Lower leg skin (tissue), 4 donors: ENCODE measurements around the gene TMEM165. TPM values are rescaled to one million over a fixed set of nuclear protein-coding genes. Genes with fewer than 3 reads are reported as not detected.

Experiments used
- DNase-seq, 2 donors: peaks; one replicate each; pipeline ENCODE4 v3.0.0-alpha.2; 2019; ENCODE audit warnings: low spot score in 2 of 2
- H3K4me3 ChIP-seq: fragments of 200-600 bp; sonication (generic); 2 replicates; pipeline ENCODE4 v1.5.1; 2017; ENCODE audit warnings: mild to moderate bottlenecking, low read depth; ENCODE audit not compliant: poor library complexity, severe bottlenecking
- CTCF ChIP-seq, 3 donors: fragments of 450-650 bp; IDR thresholded peaks; one replicate each; pipeline ENCODE4 v1.5.1; 2016; ENCODE audit warnings: antibody characterized with exemption in 3 of 3, mild to moderate bottlenecking in 3 of 3, moderate library complexity in 2 of 3
- POLR2A ChIP-seq, 2 donors: fragments of 450-650 bp; IDR thresholded peaks; one replicate each; pipeline ENCODE4 v1.6.1; 2016 to 2017; ENCODE audit warnings: antibody characterized with exemption in 2 of 2, mild to moderate bottlenecking in 1 of 2, moderate library complexity in 1 of 2
- WGBS, 2 donors: methylation state at CpG; one replicate each; pipeline ENCODE4 v1.1.5; 2018; 5-methylcytosine and 5-hydroxymethylcytosine counted together
- intact Hi-C: fragments of 100-400 bp; cut with DNase I; formaldehyde crosslinking; loops from one replicate; pipeline ENCODE4 v1.15.0; 2023; ENCODE audit warnings: low total_unique reads
- total RNA-seq, 4 donors: library from RNA; depleted of rRNA; stranded (reverse); fragments of >200 nt; gene quantifications; one replicate each; pipeline ENCODE4 v1.1.0, GENCODE V29; 2016

Gene TMEM165
- total RNA-seq, 4 donors from 2014 or later: 84.1 to 149 (median 91.4) TPM

GRCh38 chr4:55376698-55377097 is 19.1 kb upstream of the TMEM165 start:
- DNase-seq: no peak
- TF ChIP-seq CTCF (IDR thresholded peaks at IDR 0.05): no peak
- TF ChIP-seq POLR2A (IDR thresholded peaks at IDR 0.05): no peak
- WGBS, 2 donors: 78 to 92% methylated on average over 2 of the region's 2 CpGs
- no peak overlapping the region for H3K4me3 ChIP-seq
- intact Hi-C loops: no loop called here

- WGBS, 2 donors: 46 to 48% methylated on average over 13 of the region's 13 CpGs
- no peak for DNase-seq
- intact Hi-C loops: no loop called here
- no peak for TF ChIP-seq POLR2A (IDR thresholded peaks at IDR 0.05)
- no peak for TF ChIP-seq CTCF (IDR thresholded peaks at IDR 0.05)
- H3K4me3 ChIP-seq: no peak overlapping the region
Measured at GRCh38 chr4:55378617-55379467, 16.9 kb upstream of the TMEM165 start.

GRCh38 chr4:55380576-55380975 is 15.2 kb upstream of the TMEM165 start:
- DNase-seq: no peak

GRCh38 chr4:55381502-55381901 is 14.3 kb upstream of the TMEM165 start:
- 86 to 94% methylated on average over 7 of the region's 7 CpGs for WGBS, 2 donors
- TF ChIP-seq CTCF (IDR thresholded peaks at IDR 0.05): no peak
- TF ChIP-seq POLR2A (IDR thresholded peaks at IDR 0.05): no peak
- intact Hi-C loops: no loop called here
- H3K4me3 ChIP-seq: no peak overlapping the region
- DNase-seq: no peak

More at GRCh38 chr4:55380576-55380975, 15.2 kb upstream of the TMEM165 start:
- intact Hi-C loops: no loop called here
- H3K4me3 ChIP-seq: no peak overlapping the region
- WGBS, 2 donors: 90 to 91% methylated on average over 2 of the region's 2 CpGs
- no peak for TF ChIP-seq CTCF (IDR thresholded peaks at IDR 0.05)
- no peak for TF ChIP-seq POLR2A (IDR thresholded peaks at IDR 0.05)

GRCh38 chr4:55382488-55383003 is 13.2 kb upstream of the TMEM165 start:
- no peak for DNase-seq
- intact Hi-C loops: no loop called here
- no peak overlapping the region for H3K4me3 ChIP-seq
- TF ChIP-seq POLR2A (IDR thresholded peaks at IDR 0.05) (no peak), CTCF (IDR thresholded peaks at IDR 0.05) (no peak)
- whole genome bisulfite sequencing, 2 donors: 87 to 91% methylated on average over 3 of the region's 3 CpGs
